GM18517 (cell line): ENCODE data around the gene MEF2C.
A peak's percentile ranks its signal among the peaks of the same experiment; 100 is the strongest.

ENCODE experiments used
- ATAC-seq: cut with Tn5 transposase; IDR thresholded peaks from one replicate; pipeline ENCODE4 v1.9.1; 2021; ENCODE audit warnings: mild to moderate bottlenecking, moderate library complexity; ENCODE audit not compliant: unreplicated experiment

MEF2C gene

DNA sequence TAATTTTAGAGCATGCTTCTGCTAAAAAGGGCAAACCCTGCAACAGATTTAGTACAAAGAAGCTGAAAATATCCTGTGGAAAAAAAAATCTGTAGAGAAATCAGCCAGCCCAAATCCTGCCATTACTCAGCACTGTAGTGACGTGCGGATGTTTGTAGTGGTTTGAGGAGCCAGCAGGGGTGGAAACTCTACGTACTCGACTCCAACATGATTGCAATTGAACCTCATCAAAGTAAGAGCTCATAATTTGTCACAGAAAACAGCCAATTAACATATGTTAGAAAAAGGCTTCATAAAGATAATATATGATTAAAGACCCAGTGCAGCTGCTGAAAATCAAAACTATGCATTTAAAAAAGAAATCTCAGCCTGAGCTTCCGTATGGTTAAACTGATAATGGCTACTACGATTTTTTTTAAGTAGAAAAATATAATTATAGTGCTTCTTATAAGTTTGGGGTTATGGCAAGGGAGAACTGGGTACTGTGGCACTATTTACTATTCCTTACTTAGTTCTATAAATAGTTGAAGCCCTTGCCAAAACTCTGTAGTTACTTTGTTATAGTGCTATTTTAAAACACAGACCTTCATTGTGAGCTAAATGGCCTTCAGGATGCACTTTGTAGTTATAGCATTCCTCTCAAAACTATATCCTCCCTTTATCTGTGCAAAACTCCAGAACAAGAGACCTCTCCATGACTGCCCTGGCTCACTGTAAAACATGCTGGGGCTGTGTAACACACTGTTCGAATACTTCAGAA lies 49.4 kb downstream of the MEF2C start:
- peak; percentile 42 for ATAC-seq

- no peak for ATAC-seq
Measured at GRCh38 chr5:88831816-88832215, 51.2 kb downstream of the MEF2C start.

DNA sequence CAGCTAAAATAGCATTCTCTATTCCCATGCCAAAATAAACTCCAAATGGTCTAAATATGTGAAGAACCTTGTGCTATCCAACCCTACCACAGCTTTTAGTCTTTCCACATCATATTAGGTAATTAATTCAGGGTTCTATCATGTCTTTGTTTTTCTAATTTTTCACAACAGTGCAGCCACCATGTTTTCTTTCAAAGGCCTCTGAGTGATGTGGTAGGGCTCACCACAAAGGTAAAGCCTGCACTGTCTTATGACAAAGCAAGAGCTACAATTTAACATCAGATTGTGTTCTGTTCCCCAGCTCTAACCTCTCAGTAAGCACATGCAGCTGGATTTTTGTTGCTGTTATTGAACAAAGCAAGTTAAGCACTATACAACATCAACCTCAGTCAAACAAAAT lies 52.4 kb downstream of the MEF2C start:
- no peak for ATAC-seq

DNA sequence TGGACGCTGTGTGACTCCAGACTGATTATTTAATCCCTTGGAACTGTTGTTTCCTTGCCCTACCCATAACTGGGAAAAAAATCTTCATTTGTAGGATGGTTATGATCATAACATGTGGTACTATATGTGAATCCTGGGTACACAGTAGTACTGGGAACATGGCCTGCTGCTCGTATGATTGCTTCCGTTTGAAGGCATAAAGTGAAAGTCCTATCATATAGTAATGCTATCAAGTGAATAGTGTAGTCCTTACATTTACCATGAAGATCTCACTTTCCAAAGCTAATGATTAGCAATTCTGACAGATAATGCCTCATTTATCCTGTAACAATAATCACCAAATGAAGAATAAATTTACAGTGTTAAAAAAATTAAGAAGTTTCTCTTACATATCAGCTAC lies 53.2 kb downstream of the MEF2C start:
- ATAC-seq = no peak

- ATAC-seq = no peak
Measured at GRCh38 chr5:88829054-88829453, 53.9 kb downstream of the MEF2C start.

DNA sequence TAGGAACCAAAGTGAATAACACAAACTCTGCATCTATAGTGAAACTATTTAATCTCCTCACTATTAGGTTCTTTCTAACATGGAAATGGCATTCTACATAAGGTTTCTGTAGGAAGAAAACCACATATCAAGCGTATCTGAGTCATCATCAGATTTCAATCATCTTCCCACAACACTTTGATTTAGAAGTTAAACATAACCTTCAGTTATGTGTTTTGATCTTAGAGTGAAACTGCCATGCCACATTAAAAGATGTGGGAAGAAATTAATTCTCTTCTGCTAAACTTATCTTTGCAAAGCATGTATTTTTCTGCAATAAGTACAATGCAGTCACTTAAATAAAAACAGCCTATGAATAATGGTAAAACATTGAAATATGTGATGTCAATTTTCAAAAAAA lies 55.0 kb downstream of the MEF2C start:
- no peak for ATAC-seq

DNA sequence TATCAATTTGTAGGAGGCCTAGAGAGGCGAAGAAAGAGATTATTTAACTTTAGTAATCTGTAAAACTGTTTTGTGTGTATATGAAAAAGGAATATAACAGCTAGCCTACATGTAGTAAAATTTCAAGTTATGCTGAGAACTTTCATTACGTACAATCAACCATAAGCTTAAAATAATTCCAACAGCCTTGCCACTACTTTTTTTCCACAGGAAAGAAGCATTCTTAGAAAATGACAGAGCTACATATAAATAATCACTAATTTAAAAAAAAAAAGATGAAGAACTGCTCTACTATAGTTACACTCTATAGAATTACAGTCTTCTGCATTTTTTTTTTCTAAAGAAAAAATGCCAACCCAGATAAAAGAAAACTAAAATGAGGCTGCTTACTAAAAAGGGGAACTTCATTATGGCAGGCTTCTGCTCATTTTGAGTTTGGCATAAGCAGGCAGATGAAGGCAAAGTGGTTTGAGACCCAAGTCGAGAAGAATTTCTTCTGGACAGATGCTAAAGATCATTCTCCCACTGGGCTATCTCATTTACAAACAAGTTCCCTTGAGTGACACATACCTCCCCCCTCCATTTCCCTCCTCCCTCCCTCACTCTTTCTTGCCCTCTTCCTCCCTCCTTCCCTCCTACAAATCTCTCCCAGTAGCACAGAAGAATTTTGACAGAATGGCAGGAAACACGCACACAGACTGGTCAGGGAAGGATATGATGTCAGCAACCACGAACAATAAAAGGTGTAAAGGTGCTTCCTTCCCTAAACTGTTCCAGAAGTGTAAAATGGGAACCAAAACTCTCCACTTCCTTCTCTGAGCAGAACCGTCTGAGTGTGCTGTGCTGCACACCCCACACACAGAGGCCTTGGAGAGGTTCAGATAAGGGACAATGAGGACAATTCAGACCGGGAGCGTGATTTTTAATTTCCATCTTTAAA lies 56.1 kb downstream of the MEF2C start:
- ATAC-seq = peak; percentile 58

GRCh38 chr5:88825584-88826315 lies 57.2 kb downstream of the MEF2C start:
- ATAC-seq = no peak

DNA sequence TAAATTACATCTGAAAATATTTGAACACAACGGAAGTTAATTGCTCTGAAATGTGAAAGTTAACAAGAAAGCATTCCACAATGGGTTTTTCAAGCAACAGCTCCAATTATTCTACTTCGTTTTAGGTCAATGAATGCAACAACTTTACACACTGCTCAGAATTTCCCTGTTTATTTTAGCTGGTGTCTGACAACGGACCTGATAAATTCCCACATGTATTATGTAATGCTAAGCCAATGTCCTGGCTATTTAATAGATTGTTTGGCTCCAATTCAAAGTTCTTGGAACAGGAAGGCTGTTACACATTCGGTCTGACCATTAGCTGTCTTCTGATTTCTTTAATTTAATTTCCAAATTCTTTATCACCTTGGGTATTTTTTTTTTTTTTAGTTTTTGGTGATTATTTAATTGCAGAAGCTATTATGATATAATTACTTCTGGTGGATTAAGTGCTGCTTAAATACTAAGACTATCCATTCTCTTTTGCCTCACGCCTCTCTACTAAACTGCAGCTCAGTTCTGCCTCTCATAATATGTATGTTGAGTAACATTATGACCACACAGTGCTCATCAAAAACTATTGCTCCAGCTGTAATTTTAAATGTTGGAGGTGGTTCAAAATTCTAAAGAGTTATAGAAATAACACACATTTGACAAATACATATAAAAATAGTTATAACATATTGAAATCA lies 57.9 kb downstream of the MEF2C start:
- ATAC-seq = no peak

DNA sequence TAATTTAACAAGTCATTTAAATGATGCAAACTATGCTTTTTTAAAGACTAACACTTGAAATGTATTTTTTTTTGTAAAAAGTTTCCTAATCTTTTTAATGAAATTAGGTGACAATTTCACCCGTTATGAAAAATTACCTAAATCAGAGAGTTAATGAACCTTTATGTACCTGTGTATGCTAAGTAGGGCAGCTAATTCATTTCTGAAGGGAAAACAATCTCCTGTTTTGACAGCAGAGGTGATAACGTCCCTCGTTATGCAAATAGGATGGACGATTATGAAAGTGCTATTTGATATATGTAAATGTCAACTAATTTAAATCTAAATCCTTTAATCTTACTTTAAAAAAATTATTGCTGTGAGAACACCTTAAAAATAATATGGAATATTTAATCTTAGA lies 58.8 kb downstream of the MEF2C start:
- no peak for ATAC-seq

GRCh38 chr5:88823201-88823600 lies 59.8 kb downstream of the MEF2C start:
- no peak for ATAC-seq

GRCh38 chr5:88821161-88821560 lies 61.8 kb downstream of the MEF2C start:
- ATAC-seq = no peak

DNA sequence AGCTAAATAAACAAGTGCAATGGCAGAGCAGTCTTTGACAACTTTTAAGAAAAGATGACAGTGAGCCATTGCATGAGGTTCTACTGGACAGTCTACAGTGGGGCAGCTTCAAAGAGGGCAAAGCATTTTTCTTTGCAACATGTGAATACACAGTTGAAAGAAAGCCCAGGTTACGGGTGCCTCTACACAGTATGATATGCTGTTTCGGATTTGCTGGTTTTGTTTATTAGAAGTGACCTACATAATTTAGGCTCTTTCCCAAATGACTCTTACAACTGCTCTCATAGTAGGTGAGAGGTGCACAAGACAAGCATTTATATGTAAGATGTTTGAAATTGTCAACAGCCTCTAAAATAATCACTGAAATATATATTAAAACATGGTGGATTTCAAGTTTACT lies 62.4 kb downstream of the MEF2C start:
- no peak for ATAC-seq

DNA sequence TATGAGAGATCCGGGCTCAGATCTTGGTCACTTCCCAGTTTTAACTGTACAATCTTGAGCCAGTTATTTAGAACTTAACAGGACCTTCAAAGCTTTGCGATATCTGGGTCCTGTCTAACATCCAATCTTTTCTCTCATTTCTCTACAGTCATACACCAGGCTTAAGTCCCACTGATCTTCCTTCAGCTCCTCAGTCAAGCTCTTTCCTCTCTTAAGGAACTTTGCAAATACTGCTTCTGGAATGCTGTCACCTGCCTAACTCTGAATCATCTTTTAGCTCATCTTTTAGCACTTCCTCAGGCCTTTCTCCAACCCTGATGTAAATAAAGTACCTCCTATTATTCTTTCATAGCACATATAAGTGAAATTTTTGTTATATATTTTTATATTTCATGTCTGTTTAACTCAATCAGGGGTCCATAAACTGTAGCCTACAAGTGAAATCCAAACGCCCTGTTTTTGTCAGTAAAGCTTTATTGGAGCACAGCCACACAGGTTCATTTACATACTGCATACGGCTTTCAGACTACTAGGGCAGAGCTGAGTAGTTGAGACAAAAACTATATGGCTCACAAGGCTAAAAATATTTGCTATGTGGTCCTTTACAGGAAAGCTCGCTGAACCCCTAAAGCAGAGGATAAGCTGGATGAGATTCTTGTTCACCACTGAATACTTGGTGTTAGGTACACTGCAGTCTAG lies 63.5 kb downstream of the MEF2C start:
- no peak for ATAC-seq

DNA sequence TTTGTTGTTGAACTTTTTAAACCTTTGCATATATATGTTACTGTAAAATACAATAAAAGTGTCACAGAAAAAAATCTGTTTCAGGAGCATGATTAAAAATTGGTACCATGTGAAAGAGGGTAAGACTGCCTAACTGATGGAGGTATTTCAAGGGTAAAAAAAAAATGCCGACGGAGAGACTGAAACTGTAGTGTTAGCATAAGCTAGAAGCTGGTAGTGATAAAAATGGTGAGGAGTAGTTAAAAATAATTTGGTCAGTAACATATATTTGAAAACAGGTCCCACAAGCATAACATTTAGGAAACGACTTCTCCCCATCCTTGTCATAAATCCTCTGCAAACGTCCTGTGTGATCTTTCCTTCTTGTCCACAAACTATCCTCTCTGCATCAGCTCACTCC lies 64.7 kb downstream of the MEF2C start:
- no peak for ATAC-seq

GRCh38 chr5:88816195-88816594 lies 66.8 kb downstream of the MEF2C start:
- no peak for ATAC-seq

GRCh38 chr5:88815050-88815789 lies 67.8 kb downstream of the MEF2C start:
- ATAC-seq = no peak

GRCh38 chr5:88813805-88814575 lies 69.0 kb downstream of the MEF2C start:
- no peak for ATAC-seq

DNA sequence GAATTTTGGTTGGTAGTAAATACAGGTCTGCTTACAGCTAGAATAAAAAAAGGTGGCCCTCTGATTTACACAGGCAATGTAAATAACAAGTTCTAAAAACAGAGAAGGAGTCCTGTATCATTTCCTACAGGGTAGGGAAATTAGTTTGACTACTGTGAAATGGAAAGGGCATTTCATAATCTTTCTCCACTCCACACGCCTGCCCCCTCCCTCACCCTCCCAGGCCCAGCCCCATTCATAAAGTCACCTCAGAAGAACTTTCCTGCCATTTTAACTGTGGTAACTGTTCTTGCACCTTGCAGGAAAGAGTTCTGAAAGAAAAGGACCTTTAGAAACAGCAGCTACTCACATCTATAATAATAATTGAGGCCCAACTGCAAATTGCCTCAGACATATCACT lies 69.7 kb downstream of the MEF2C start:
- no peak for ATAC-seq
